ENCODE results near the gene ZNF217.

DNA sequence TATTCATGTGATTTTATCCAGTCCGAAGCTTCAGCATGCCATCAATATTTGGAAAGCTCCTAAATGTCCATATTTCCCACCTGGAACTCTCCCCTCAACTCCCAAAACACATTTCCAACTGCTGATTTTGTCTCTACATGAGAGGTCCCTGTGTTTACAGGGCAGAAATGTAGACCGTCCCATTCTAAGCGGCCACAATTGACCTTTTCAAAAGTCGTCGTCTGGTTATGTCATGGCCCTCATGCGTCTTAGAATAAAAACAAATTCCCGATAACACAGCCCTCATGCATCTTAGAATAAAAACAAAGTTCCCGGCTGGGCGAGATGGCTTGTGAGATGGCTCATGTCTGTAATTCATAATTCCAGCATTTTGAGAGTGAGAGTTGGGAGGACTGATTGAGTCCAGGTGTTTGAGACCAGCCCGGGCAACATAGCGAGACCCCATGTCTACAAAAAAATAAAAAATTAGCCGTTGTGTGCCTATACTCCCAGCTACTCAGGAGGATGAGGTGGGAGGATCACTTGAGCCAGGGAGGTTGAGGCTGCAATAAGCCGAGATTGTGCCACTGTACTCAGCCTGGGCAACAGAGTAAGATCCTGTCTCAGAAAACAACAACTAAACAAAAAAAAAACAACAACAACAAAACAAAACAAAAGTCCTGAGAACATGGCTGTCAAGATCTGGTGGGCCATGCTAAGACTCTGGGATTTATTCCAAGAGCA lies 6.4 kb upstream of the ZNF217 start:
- no peak for TF ChIP-seq CTCF (conservative IDR thresholded peaks at IDR 0.05; ENCODE audit: low read depth, low read length)
- TF ChIP-seq EZH2 (IDR thresholded peaks at IDR 0.05; ENCODE audit: low read length, unreplicated experiment), result no peak

Data from PC-3 (cell line).